ENCODE data around the gene RXRB. TPM values are rescaled to one million over a fixed set of nuclear protein-coding genes. Genes with fewer than 3 reads are reported as not detected.
A peak's percentile ranks its signal among the peaks of the same experiment; 100 is the strongest.
"Not testable (repeated sequence)": the region's sequence is repeated elsewhere in the genome, so short reads cannot be mapped to it uniquely, and the experiment has no call there.

RXRB gene
- total RNA-seq, result 18.7 and 26.0 TPM in 2 replicates

GRCh38 chr6:33200219-33201146 lies at the start of gene RXRB, which contains the start of gene SLC39A7:
Gene RXRB, minus strand, starts transcription at chr6:33200665. Its CDS starts 189 bp downstream, at chr6:33200476.
Gene SLC39A7, plus strand, starts transcription at chr6:33200867. Its CDS starts 379 bp downstream, at chr6:33201246.
- peak; percentile 99 for DNase-seq (ENCODE audit: low read depth in 2 of 2)

GRCh38 chr6:33249732-33250630 lies 49.5 kb upstream of the RXRB start:
- peak in 1 of 2 donors; percentile 35 for DNase-seq (ENCODE audit: low read depth in 2 of 2)

GRCh38 chr6:33248932-33249731 lies 48.7 kb upstream of the RXRB start:
- peak; percentile 97 to 99 for DNase-seq (ENCODE audit: low read depth in 2 of 2)

GRCh38 chr6:33248643-33248931 lies 48.1 kb upstream of the RXRB start:
- DNase-seq (ENCODE audit: low read depth in 2 of 2), result no peak

- DNase-seq (ENCODE audit: low read depth in 2 of 2), result peak; percentile 68 to 85
Observed at GRCh38 chr6:33247977-33248642, 47.6 kb upstream of the RXRB start.

- DNase-seq (ENCODE audit: low read depth in 2 of 2), result no peak
Observed at GRCh38 chr6:33243476-33243875, 43.0 kb upstream of the RXRB start.

- no peak for DNase-seq (ENCODE audit: low read depth in 2 of 2)
Observed at GRCh38 chr6:33241968-33242367, 41.5 kb upstream of the RXRB start.

- DNase-seq (ENCODE audit: low read depth in 2 of 2), result no peak
Observed at GRCh38 chr6:33237741-33238140, 37.3 kb upstream of the RXRB start.

- no peak for DNase-seq (ENCODE audit: low read depth in 2 of 2)
Observed at GRCh38 chr6:33236852-33237251, 36.4 kb upstream of the RXRB start.

- no peak for DNase-seq (ENCODE audit: low read depth in 2 of 2)
Observed at GRCh38 chr6:33236328-33236727, 35.9 kb upstream of the RXRB start.

- DNase-seq (ENCODE audit: low read depth in 2 of 2), result no peak
Observed at GRCh38 chr6:33235221-33235634, 34.8 kb upstream of the RXRB start.

GRCh38 chr6:33226503-33227120 lies 26.1 kb upstream of the RXRB start:
- not testable (repeated sequence) for DNase-seq (ENCODE audit: low read depth in 2 of 2)

- no peak for DNase-seq (ENCODE audit: low read depth in 2 of 2)
Observed at GRCh38 chr6:33217681-33218080, 17.2 kb upstream of the RXRB start.

- no peak for DNase-seq (ENCODE audit: low read depth in 2 of 2)
Observed at GRCh38 chr6:33217246-33217645, 16.8 kb upstream of the RXRB start.

GRCh38 chr6:33216117-33216649 lies 15.7 kb upstream of the RXRB start:
- DNase-seq (ENCODE audit: low read depth in 2 of 2), result no peak

- DNase-seq (ENCODE audit: low read depth in 2 of 2), result no peak
Observed at GRCh38 chr6:33215271-33216116, 15.0 kb upstream of the RXRB start.

GRCh38 chr6:33213989-33214335 lies 13.5 kb upstream of the RXRB start:
- no peak for DNase-seq (ENCODE audit: low read depth in 2 of 2)

GRCh38 chr6:33213166-33213988 lies 12.9 kb upstream of the RXRB start:
- no peak for DNase-seq (ENCODE audit: low read depth in 2 of 2)

GRCh38 chr6:33212857-33213165 lies 12.3 kb upstream of the RXRB start:
- no peak for DNase-seq (ENCODE audit: low read depth in 2 of 2)
